Epithelial cell of proximal tubule (primary cell): ENCODE data around the gene ATM. TPM values are rescaled to one million over a fixed set of nuclear protein-coding genes. Genes with fewer than 3 reads are reported as not detected.
"Not testable (repeated sequence)": the region's sequence is repeated elsewhere in the genome, so short reads cannot be mapped to it uniquely, and the experiment has no call there.

ENCODE experiments used
- DNase-seq: peaks from one replicate; pipeline ENCODE4 v3.0.0-alpha.2; 2011; ENCODE audit warnings: low read depth
- H3K4me3 ChIP-seq: 2 replicates; pipeline ENCODE4 v1.5.1; 2011; ENCODE audit warnings: low read depth, mild to moderate bottlenecking, low read length
- CTCF ChIP-seq: conservative IDR thresholded peaks from 2 replicates; pipeline ENCODE4 v1.5.1; 2012; ENCODE audit warnings: low read depth, mild to moderate bottlenecking, low read length
- total RNA-seq: library from RNA; depleted of rRNA; stranded (reverse); fragments of >200 nt; gene quantifications from 2 replicates; pipeline ENCODE4 v1.2.3, GENCODE V29; 2015

ATM gene
- total RNA-seq, 1 donor from 2014 or later, result 29.4 TPM

- H3K4me3 ChIP-seq, result no peak overlapping the region
- DNase-seq, result no peak
- TF ChIP-seq CTCF, result no peak
These were observed 128.6 kb downstream of the ATM start for GRCh38 chr11:108351468-108351867.

- DNase-seq, result no peak
- TF ChIP-seq CTCF, result no peak
- H3K4me3 ChIP-seq, result no peak overlapping the region
These were observed 141.3 kb downstream of the ATM start for GRCh38 chr11:108364159-108364558.

- no peak for DNase-seq
- TF ChIP-seq CTCF, result no peak
These were observed 145.3 kb downstream of the ATM start for GRCh38 chr11:108368134-108368533.

GRCh38 chr11:108369064-108369463 is 146.2 kb downstream of the ATM start:
- DNase-seq, result no peak
- TF ChIP-seq CTCF, result no peak

More at GRCh38 chr11:108368134-108368533, 145.3 kb downstream of the ATM start:
- no peak overlapping the region for H3K4me3 ChIP-seq

GRCh38 chr11:108370315-108370714 is 147.4 kb downstream of the ATM start:
- no peak overlapping the region for H3K4me3 ChIP-seq
- no peak for TF ChIP-seq CTCF
- DNase-seq, result no peak

More at GRCh38 chr11:108369064-108369463, 146.2 kb downstream of the ATM start:
- no peak overlapping the region for H3K4me3 ChIP-seq

GRCh38 chr11:108370990-108371389 is 148.1 kb downstream of the ATM start:
- no peak for TF ChIP-seq CTCF
- no peak overlapping the region for H3K4me3 ChIP-seq
- DNase-seq, result no peak

- not testable (repeated sequence) for DNase-seq, H3K4me3 ChIP-seq
These were observed 150.6 kb downstream of the ATM start for GRCh38 chr11:108373505-108373904.
